Measurements from ENCODE around the gene NKRF. TPM values are rescaled to one million over a fixed set of nuclear protein-coding genes. Genes with fewer than 3 reads are reported as not detected.

The NKRF gene
- total and polyA plus RNA-seq, 2 of the 8 experiments (the other 6 are each of a cell fraction or from before 2014, with no cell fraction given) = 3.8 to 11.4 TPM

- TF ChIP-seq, protein P1, sequence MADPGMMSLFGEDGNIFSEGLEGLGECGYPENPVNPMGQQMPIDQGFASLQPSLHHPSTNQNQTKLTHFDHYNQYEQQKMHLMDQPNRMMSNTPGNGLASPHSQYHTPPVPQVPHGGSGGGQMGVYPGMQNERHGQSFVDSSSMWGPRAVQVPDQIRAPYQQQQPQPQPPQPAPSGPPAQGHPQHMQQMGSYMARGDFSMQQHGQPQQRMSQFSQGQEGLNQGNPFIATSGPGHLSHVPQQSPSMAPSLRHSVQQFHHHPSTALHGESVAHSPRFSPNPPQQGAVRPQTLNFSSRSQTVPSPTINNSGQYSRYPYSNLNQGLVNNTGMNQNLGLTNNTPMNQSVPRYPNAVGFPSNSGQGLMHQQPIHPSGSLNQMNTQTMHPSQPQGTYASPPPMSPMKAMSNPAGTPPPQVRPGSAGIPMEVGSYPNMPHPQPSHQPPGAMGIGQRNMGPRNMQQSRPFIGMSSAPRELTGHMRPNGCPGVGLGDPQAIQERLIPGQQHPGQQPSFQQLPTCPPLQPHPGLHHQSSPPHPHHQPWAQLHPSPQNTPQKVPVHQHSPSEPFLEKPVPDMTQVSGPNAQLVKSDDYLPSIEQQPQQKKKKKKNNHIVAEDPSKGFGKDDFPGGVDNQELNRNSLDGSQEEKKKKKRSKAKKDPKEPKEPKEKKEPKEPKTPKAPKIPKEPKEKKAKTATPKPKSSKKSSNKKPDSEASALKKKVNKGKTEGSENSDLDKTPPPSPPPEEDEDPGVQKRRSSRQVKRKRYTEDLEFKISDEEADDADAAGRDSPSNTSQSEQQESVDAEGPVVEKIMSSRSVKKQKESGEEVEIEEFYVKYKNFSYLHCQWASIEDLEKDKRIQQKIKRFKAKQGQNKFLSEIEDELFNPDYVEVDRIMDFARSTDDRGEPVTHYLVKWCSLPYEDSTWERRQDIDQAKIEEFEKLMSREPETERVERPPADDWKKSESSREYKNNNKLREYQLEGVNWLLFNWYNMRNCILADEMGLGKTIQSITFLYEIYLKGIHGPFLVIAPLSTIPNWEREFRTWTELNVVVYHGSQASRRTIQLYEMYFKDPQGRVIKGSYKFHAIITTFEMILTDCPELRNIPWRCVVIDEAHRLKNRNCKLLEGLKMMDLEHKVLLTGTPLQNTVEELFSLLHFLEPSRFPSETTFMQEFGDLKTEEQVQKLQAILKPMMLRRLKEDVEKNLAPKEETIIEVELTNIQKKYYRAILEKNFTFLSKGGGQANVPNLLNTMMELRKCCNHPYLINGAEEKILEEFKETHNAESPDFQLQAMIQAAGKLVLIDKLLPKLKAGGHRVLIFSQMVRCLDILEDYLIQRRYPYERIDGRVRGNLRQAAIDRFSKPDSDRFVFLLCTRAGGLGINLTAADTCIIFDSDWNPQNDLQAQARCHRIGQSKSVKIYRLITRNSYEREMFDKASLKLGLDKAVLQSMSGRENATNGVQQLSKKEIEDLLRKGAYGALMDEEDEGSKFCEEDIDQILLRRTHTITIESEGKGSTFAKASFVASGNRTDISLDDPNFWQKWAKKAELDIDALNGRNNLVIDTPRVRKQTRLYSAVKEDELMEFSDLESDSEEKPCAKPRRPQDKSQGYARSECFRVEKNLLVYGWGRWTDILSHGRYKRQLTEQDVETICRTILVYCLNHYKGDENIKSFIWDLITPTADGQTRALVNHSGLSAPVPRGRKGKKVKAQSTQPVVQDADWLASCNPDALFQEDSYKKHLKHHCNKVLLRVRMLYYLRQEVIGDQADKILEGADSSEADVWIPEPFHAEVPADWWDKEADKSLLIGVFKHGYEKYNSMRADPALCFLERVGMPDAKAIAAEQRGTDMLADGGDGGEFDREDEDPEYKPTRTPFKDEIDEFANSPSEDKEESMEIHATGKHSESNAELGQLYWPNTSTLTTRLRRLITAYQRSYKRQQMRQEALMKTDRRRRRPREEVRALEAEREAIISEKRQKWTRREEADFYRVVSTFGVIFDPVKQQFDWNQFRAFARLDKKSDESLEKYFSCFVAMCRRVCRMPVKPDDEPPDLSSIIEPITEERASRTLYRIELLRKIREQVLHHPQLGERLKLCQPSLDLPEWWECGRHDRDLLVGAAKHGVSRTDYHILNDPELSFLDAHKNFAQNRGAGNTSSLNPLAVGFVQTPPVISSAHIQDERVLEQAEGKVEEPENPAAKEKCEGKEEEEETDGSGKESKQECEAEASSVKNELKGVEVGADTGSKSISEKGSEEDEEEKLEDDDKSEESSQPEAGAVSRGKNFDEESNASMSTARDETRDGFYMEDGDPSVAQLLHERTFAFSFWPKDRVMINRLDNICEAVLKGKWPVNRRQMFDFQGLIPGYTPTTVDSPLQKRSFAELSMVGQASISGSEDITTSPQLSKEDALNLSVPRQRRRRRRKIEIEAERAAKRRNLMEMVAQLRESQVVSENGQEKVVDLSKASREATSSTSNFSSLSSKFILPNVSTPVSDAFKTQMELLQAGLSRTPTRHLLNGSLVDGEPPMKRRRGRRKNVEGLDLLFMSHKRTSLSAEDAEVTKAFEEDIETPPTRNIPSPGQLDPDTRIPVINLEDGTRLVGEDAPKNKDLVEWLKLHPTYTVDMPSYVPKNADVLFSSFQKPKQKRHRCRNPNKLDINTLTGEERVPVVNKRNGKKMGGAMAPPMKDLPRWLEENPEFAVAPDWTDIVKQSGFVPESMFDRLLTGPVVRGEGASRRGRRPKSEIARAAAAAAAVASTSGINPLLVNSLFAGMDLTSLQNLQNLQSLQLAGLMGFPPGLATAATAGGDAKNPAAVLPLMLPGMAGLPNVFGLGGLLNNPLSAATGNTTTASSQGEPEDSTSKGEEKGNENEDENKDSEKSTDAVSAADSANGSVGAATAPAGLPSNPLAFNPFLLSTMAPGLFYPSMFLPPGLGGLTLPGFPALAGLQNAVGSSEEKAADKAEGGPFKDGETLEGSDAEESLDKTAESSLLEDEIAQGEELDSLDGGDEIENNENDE (IDR thresholded peaks at IDR 0.05; ENCODE audit: insufficient replicate concordance, low read length) = no peak
- TF ChIP-seq, protein P2, sequence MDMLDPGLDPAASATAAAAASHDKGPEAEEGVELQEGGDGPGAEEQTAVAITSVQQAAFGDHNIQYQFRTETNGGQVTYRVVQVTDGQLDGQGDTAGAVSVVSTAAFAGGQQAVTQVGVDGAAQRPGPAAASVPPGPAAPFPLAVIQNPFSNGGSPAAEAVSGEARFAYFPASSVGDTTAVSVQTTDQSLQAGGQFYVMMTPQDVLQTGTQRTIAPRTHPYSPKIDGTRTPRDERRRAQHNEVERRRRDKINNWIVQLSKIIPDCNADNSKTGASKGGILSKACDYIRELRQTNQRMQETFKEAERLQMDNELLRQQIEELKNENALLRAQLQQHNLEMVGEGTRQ (IDR thresholded peaks at IDR 0.05; ENCODE audit: low read length) = no peak
- TF ChIP-seq SP1 (IDR thresholded peaks at IDR 0.05; ENCODE audit: low read depth, low read length) (no peak), TAF7 (optimal IDR thresholded peaks at IDR 0.05; ENCODE audit: borderline replicate concordance, low read depth, low read length) (no peak), CBX8 (IDR thresholded peaks at IDR 0.05; ENCODE audit: borderline replicate concordance, low read depth, low read length) (no peak)
These were observed 26.8 kb downstream of the NKRF start (continued) for GRCh38 chrX:119579414-119579813.

Data from H1 (cell line).